Activated effector memory CD4-positive, alpha-beta T cell treated with Interleukin-2 at 50 U/mL for 16 hours (primary cell): ENCODE results near the gene ADD1.
A peak's percentile ranks its signal among the peaks of the same experiment; 100 is the strongest.

Experiments used
- DNase-seq: peaks from one replicate; pipeline ENCODE4 v3.0.0-alpha.2; 2020

The ADD1 gene

DNA sequence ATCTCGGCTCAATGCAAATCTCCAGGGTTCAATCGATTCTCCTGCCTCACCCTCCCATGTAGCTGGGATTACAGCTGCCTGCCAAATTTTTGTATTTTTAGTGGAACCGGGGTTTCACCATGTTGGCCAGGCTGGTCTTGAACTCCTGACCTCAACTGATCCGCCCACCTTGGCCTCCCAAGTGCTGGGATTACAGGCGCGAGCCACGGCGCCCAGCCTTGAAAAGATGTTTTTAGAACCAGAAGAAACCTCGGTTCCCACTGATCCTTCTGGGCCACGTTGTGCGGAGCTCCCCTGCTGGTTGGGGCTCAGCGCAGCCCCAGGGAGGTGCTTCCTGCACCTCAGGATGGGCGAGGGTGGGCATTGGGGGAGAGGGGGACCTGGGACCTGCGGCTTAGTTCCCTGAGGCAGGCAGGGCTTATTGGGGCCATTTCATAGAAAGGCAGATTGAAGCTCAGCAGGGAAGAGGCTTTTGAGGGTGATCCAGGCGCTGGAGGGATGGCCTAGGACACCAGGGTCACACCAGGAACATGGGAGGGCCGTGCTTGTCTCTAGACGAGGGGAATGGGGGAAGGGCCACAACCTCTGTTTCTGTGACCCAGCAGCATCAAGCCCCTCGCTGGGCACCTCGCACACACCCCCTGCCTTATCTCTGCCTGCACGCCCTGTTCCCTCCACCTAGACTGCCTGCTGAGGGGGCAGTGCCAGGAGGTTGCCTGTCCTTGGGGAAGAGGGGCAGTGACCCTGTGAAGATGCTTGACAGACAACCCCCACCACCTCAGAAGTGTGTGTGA lies 6.3 kb upstream of the ADD1 start:
- DNase-seq, result no peak

GRCh38 chr4:2837904-2838496 lies 5.6 kb upstream of the ADD1 start:
- peak; percentile 69 for DNase-seq

GRCh38 chr4:2839060-2839459 lies 4.6 kb upstream of the ADD1 start:
- no peak for DNase-seq

DNA sequence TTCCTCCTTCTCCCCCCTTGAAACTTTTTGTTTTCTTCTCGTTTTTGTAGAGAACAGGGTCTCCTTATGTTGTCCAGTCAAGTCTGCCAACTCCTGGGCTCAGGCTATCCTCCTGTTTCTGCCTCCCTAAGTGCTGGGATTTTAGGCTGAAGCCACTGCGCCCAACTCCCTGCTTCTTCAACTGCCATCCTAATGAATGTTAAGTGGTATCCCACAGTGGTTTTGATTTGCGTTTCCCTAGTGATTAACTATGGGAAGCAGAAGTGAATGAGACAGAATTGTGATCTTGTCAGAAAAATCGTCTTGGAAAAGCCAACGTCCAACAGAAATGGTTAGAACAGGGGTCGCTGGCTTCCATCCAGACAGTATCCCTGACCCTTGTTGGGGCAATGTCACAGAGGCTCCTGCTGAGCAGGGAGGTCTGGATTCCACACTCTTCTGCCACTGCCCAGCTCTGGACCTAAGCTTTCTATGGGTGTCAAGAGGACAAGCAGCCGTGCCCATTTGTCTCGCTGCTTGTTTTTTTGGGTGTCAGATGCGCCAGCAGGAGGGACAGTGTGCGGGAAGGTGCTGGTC lies 869 bp upstream of the ADD1 start:
- no peak for DNase-seq

GRCh38 chr4:2843941-2844584 lies 419 bp downstream of the ADD1 start:
- no peak for DNase-seq

GRCh38 chr4:2846172-2846571 lies 2.5 kb downstream of the ADD1 start:
- DNase-seq, result no peak

DNA sequence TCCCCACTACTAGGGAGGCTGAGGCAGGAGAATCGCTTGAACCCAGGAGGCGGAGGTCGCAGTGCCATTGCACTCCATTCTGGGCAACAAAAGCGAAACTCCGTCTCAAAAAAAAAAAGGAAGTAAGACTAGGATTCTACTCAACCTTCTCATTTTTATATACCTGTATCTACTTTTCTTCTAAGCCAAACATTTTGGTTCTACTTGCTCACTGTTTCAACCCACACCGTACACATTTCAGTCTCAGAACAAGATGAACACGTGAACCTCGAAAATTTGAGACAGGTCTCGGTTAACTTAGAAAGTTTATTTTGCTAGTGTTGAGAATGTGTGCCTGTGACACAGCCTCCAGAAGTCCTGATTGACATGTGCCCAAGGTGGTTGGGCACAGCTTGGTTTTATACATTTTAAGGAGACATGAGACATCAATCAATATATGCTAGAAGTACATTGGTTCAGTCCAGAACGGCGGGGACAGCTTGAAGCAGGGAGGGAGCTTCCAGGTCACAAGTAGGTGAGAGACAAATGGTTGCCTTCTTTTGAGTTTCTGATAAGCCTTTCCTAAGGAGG lies 3.7 kb downstream of the ADD1 start:
- DNase-seq, result no peak

- no peak for DNase-seq
Observed at GRCh38 chr4:2848449-2848848, 4.8 kb downstream of the ADD1 start.

GRCh38 chr4:2849267-2850152 lies 5.9 kb downstream of the ADD1 start:
- no peak for DNase-seq

- no peak for DNase-seq
Observed at GRCh38 chr4:2850966-2851798, 7.5 kb downstream of the ADD1 start.

- no peak for DNase-seq
Observed at GRCh38 chr4:2852481-2852921, 8.9 kb downstream of the ADD1 start.

GRCh38 chr4:2855584-2855983 lies 11.9 kb downstream of the ADD1 start:
- DNase-seq, result no peak

DNA sequence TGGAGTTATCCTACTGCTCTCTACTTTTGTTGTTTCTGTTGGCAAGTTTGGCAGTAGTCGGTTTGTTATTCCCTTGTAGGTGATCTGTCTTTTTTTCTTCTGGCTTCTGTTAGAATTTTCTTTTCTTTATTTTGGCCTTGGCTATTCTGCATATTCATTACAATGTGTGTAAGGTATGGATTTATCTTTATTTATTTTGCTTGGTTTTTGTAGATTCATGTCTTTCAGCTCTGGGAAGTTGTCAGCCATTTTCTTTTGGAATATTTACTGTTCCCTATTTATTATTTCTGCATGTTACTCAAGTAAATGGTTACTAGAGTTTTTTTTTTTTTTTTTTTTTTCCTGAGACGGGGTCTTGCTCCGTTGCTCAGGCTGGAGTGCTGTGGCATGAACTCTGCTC lies 12.6 kb downstream of the ADD1 start:
- no peak for DNase-seq

GRCh38 chr4:2857349-2857927 lies 13.8 kb downstream of the ADD1 start:
- no peak for DNase-seq

DNA sequence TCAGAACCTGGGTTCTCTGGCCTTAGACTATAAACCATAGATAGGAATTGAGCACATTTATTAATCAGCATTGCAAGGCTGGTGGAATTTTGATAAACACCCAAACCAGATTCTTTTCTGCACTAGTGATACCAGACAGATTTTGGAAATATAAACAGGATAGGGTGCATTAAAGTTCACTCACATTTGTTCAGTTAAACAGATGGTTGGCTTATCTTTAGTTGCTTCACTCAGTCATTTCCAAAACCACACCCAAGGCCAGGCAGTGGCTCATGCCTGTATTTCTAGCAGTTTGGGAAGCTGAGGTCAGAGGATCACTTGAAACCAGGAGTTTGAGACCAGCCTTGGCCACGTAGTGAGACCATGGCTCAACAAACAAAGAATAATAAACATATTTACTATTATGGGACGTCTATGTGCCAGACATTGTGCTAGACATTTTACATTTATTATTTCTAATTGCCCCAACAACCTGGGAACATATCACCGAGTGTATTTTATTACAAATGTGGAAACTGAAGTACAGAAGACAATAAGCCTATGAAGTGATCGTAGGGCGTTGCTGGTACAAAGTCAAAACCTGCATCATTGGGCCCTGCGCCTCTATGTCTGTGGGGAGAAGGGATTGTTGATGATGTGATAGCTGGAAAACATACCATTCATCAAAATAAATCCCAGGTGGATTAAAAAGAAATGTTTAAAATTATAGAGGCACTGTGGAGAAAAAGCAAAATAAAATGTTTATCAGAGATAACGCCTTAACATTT lies 15.0 kb downstream of the ADD1 start:
- DNase-seq, result no peak

DNA sequence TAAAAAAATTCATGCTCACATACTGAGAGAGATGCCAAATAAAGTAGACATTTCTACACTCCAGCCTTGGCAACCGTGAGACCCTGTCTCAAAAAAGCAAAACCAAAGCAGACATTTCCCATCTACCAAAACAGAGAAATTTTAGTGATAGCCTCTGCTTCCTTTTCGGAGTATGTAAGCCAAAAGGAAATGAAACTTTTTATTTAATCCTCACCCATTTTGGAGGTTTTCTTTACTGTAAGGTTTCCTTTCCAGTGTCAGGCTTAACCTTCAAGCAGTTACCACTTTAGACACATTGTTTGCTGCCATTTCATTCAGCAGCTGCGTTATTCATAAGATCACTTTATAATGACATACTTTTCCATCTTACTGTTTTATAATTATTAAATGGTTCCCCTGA lies 15.9 kb downstream of the ADD1 start:
- no peak for DNase-seq

- no peak for DNase-seq
Observed at GRCh38 chr4:2860391-2861348, 17.0 kb downstream of the ADD1 start.

- no peak for DNase-seq
Observed at GRCh38 chr4:2861631-2862436, 18.2 kb downstream of the ADD1 start.
